OCI-LY1 (cell line): ENCODE measurements around the gene PARVG.

Experiments used
- CTCF ChIP-seq: fragments of 200-600 bp; sonication (generic), shearing (Covaris generic); IDR thresholded peaks from 2 replicates; pipeline ENCODE4 v1.5.1; 2017; ENCODE audit warnings: mild to moderate bottlenecking, antibody characterized with exemption, low read length, moderate library complexity, mixed read lengths
- EZH2 ChIP-seq: fragments of 200-600 bp; sonication (generic), shearing (Covaris generic); IDR thresholded peaks from 2 replicates; pipeline ENCODE4 v1.8.0; 2017; ENCODE audit warnings: borderline replicate concordance, mixed run types, mild to moderate bottlenecking, antibody characterized with exemption, low read length, moderate library complexity, mixed read lengths

GRCh38 chr22:44166498-44167276 is 14.0 kb upstream of the PARVG start:
- TF ChIP-seq CTCF (no peak), EZH2 (no peak)
